ENCODE data around the gene PHTF1.

The PHTF1 gene

GRCh38 chr1:113662101-113662500, 97.2 kb downstream of the PHTF1 start:
- DNase-seq: no peak

DNA sequence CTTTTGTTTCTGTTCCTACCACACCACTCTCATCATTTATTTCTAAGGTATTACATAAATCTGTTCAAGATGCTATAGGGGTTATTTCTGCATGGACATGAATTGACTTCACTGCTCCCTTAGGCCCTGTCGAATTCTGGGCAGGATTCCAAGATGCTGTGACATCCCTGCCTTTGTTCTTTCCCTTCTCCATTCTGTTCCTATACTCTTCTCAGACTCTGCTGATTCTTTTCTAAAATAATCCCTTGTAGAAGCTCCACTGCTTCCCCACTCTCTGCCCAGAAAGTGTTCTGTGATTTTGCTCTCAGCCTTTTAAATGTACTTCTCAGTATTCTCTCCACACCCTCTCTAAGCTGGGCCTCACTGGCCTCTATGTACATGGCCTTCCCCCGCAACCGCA, 99.2 kb downstream of the PHTF1 start:
- DNase-seq: no peak

GRCh38 chr1:113659556-113659955, 99.7 kb downstream of the PHTF1 start:
- no peak for DNase-seq

DNA sequence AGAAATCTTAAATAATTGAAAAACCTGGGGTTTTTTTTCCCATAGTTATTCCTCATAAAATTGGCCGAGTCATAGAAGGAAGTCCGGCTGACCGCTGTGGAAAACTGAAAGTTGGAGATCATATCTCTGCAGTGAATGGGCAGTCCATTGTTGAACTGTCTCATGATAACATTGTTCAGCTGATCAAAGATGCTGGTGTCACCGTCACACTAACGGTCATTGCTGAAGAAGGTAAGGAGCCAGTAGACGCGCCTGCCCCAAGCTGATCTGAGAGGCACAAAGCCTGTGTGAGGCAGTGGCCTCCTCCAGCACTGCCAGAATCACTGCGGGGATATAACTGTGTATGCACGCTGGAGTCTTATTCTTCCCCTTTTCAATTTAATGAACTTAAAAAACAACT, 100.3 kb downstream of the PHTF1 start:
- DNase-seq: no peak

GRCh38 chr1:113657556-113658063, 101.7 kb downstream of the PHTF1 start:
- DNase-seq: no peak

DNA sequence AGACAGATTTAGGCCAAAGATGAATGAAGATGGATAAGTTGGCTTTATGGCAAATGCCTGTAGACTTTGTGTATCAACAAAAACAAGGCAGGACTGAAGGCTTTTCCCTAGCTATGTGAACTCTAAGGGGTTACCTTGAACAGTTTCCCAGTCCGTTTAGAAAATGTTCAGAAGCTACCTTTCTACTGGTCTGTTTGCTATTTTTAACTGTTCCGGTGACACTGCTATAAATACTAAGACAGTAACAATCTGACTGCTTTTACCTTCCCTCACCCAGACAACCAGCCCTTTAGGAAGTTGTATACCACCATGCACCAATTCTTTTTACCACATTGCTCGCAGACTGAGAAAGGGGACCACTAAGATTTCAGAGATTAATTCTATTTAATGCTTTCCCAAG, 102.2 kb downstream of the PHTF1 start:
- no peak for DNase-seq

GRCh38 chr1:113654883-113655282, 104.4 kb downstream of the PHTF1 start:
- no peak for DNase-seq

DNA sequence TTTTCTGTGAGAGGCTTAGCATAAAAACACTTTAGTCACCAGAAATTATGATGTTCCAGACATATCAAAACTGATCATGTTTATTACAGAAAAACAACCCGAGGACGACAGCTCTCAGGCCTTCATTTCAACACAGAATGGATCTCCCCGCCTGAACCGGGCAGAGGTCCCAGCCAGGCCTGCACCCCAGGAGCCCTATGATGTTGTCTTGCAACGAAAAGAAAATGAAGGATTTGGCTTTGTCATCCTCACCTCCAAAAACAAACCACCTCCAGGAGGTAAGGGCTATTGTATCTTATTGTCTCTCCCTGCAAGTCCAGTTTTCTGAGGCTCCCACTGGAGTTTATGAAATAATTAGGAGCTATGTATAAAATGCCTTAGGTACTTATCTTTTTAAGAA, 105.5 kb downstream of the PHTF1 start:
- no peak for DNase-seq

GRCh38 chr1:113652771-113653170, 106.5 kb downstream of the PHTF1 start:
- DNase-seq: no peak

DNA sequence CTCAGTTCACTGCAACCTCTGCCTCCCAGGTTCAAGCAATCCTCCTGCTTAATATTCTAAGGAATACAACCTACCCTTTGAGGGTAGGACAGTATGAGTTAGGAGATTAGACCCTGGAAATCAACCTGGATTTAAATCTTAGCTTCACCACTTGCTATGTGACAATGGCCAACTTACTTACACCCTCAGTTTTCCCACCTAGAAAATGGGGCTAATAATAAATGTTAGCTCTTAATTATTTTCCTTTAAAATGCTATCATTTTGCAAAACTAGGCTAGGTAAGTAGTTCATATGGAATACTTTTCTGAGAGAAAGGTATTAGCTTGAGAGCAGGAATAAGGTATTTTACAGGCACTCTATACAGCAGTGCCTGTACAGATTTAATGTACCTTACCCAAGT, 110.8 kb downstream of the PHTF1 start:
- no peak for DNase-seq

DNA sequence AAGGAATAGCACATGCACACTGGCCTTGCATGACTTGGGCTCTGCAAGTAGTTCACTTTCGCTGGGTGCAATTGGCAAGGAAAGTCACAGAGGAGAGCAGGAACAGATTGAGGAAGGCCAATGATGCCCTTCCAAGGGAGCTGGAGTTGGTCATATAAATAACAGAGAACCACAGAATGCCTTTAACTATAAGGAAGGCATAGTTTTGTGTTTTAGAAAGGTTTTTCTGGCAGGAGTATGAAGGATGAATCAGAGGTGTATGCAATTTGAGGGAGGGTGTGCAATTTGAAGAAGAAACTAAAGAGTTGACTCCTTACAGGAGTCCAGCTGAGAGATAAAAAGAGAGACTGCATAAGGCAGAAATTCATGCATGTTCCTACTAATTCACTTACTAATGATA, 112.1 kb downstream of the PHTF1 start:
- no peak for DNase-seq
